Cardiac fibroblast (primary cell): Measurements from ENCODE around the gene SYNDIG1L.

ENCODE experiments used
- DNase-seq, 2 donors: peaks; one replicate each; pipeline versions ENCODE4 v3.0.0 to v3.0.0-alpha.2; 2010; ENCODE audit warnings: low read depth in 2 of 2
- H3K4me3 ChIP-seq, 2 donors: replicated peaks in 1 of 2; 1 replicate in 1 of 2; 2 replicates in 1 of 2; pipeline ENCODE4 v1.5.1; 2011; ENCODE audit warnings: low read depth in 2 of 2, low read length in 2 of 2, mild to moderate bottlenecking in 2 of 2, moderate library complexity in 1 of 2
- CTCF ChIP-seq: IDR thresholded peaks from one replicate; pipeline ENCODE4 v1.5.1; 2011; ENCODE audit warnings: low read depth, mild to moderate bottlenecking, low read length, inconsistent platforms

Gene SYNDIG1L

GRCh38 chr14:74421981-74422380 is 4.0 kb downstream of the SYNDIG1L start:
- TF ChIP-seq CTCF: no peak
- H3K4me3 ChIP-seq: no peak overlapping the region
- no peak for DNase-seq

- H3K4me3 ChIP-seq: no peak overlapping the region
- DNase-seq: no peak
- TF ChIP-seq CTCF: no peak
Observed at GRCh38 chr14:74419086-74419485, 6.9 kb downstream of the SYNDIG1L start.

GRCh38 chr14:74418031-74418430 is 8.0 kb downstream of the SYNDIG1L start:
- H3K4me3 ChIP-seq: no peak overlapping the region
- no peak for TF ChIP-seq CTCF
- DNase-seq: no peak

- no peak overlapping the region for H3K4me3 ChIP-seq
- no peak for DNase-seq
- TF ChIP-seq CTCF: no peak
Observed at GRCh38 chr14:74417611-74418010, 8.4 kb downstream of the SYNDIG1L start.

GRCh38 chr14:74417201-74417600 is 8.8 kb downstream of the SYNDIG1L start:
- DNase-seq: no peak
- no peak for TF ChIP-seq CTCF

GRCh38 chr14:74415115-74415437 is 10.9 kb downstream of the SYNDIG1L start:
- H3K4me3 ChIP-seq: no peak overlapping the region
- no peak for TF ChIP-seq CTCF
- no peak for DNase-seq

More at GRCh38 chr14:74417201-74417600, 8.8 kb downstream of the SYNDIG1L start:
- H3K4me3 ChIP-seq: no peak overlapping the region

- DNase-seq: no peak
- TF ChIP-seq CTCF: no peak
- H3K4me3 ChIP-seq: no peak overlapping the region
Observed at GRCh38 chr14:74414403-74415114, 11.5 kb downstream of the SYNDIG1L start.
